ENCODE measurements around the gene NAV2.

Gene NAV2

DNA sequence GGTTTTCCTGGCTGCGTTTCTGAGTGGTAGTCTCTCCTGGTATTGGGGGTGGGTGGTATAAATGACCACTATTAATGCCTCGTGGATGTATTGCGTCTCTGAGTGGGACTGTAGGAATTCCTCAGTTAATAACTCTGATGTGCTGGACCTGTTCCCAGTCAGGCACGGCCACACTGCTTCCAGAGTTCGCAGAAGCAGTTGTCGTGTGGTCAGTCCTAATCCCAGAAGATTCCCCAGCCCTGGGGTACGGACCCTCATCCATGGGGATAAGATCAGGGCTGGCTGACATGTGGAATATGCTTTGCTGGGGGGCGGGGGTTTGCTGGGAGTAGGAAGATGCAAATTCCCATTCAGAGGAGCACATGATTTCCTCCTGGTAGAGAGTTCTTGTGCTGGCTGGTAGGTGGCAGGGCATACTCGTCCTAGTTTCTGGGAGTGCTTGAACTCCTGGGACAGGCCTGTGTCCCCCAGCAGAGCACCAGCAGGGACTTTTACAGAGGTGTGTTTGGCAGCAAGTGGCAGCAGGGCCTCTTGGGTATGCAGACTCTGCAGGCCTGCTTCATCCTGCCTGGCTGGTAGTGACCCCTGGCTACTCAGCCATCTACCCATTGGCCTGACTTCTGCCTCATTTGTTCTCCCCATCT, 157.4 kb downstream of the NAV2 start:
- H2BK12ac ChIP-seq (ENCODE audit: low read length), result no peak overlapping the region
- H4K91ac ChIP-seq (ENCODE audit: low read depth, low read length), result no peak overlapping the region
- H2BK120ac ChIP-seq (ENCODE audit: insufficient read depth, low read length, poor library complexity), result no peak overlapping the region

DNA sequence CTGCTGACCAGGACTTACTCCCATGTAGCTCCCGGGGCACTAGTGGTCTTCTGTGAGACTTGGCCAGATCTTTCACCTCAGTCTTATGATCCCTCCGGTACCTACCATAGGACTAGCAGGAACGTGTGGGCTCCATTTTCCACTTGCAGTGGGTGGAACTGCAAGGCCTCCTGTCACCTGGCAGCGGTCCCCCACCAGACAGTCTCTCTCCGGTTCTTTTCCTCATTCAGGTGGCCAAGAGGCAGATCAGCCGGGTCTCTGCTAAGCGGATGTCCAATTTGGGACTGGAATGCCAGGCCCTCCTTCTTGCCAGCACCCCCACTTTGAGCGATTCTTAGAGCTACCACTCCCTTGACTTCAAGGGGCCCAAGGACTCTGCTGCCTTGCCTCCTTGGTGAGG, 158.9 kb downstream of the NAV2 start:
- no peaks in the 10 kb centered on the region for H3K27me3 ChIP-seq (ENCODE audit: insufficient read depth, low read length)
- H3K4me2 ChIP-seq (ENCODE audit: low read length), result no peak overlapping the region
- no peak for DNase-seq
- H3K36me3 ChIP-seq (ENCODE audit: control insufficient read depth in 1 of 2, insufficient read depth in 2 of 2, low read length in 2 of 2), result no peaks in the 10 kb centered on the region
- H4K91ac ChIP-seq (ENCODE audit: low read depth, low read length), result no peak overlapping the region
- H3K18ac ChIP-seq (ENCODE audit: low read length), result no peak overlapping the region
- H2AFZ ChIP-seq (ENCODE audit: insufficient read depth, low read length, poor library complexity), result no peak overlapping the region
- no peak overlapping the region for H2BK120ac ChIP-seq (ENCODE audit: insufficient read depth, low read length, poor library complexity)
- no peak overlapping the region for H3K14ac ChIP-seq (ENCODE audit: low read length)
- H2BK5ac ChIP-seq (ENCODE audit: low read depth, low read length, poor library complexity), result no peak overlapping the region
- no CpG with 5 or more reads among the region's 8 CpGs for WGBS (ENCODE audit: extremely low coverage, insufficient coverage, insufficient read length)
- H2BK12ac ChIP-seq (ENCODE audit: low read length), result no peak overlapping the region
- H4K12ac ChIP-seq (ENCODE audit: low read depth, low read length), result no peak overlapping the region
- H2AK5ac ChIP-seq (ENCODE audit: low read length), result no peak overlapping the region
- no peaks in the 10 kb centered on the region for H3K79me1 ChIP-seq (ENCODE audit: low read length)
- H3K9ac ChIP-seq (ENCODE audit: low read length), result no peak overlapping the region
- H3K4ac ChIP-seq (ENCODE audit: low read depth, low read length), result no peak overlapping the region
- H4K8ac ChIP-seq (ENCODE audit: low read depth, low read length), result no peak overlapping the region
- H3K27ac ChIP-seq (ENCODE audit: low read depth, low read length), result no peak overlapping the region
- H3K79me2 ChIP-seq (ENCODE audit: control insufficient read depth, insufficient read depth, low read length, poor library complexity), result no peaks in the 10 kb centered on the region
- H3K4me1 ChIP-seq (ENCODE audit: control insufficient read depth in 1 of 2, insufficient read depth in 2 of 2, low read length in 2 of 2), result peaks cover 2 to 5% of the 10 kb centered on the region in 2 experiments
- H3K9me3 ChIP-seq (ENCODE audit: insufficient read depth, low read depth, low read length), result no peaks in the 10 kb centered on the region
- no peak overlapping the region for H3K23ac ChIP-seq (ENCODE audit: low read length)
- H3K4me3 ChIP-seq (ENCODE audit: low read depth, low read length), result no peak overlapping the region

More for the DNA sequence above, 157.4 kb downstream of the NAV2 start:
- Histone ChIP-seq H3K9me3 (ENCODE audit: insufficient read depth, low read depth, low read length) (no peaks in the 10 kb centered on the region), H3K23ac (ENCODE audit: low read length) (no peak overlapping the region), H2BK5ac (ENCODE audit: low read depth, low read length, poor library complexity) (no peak overlapping the region), H3K18ac (ENCODE audit: low read length) (no peak overlapping the region), H2AFZ (ENCODE audit: insufficient read depth, low read length, poor library complexity) (no peak overlapping the region), H3K4me1 (ENCODE audit: control insufficient read depth in 1 of 2, insufficient read depth in 2 of 2, low read length in 2 of 2) (peaks cover 2 to 5% of the 10 kb centered on the region in 2 experiments), H4K8ac (ENCODE audit: low read depth, low read length) (no peak overlapping the region), H3K27ac (ENCODE audit: low read depth, low read length) (no peak overlapping the region), H3K79me1 (ENCODE audit: low read length) (no peaks in the 10 kb centered on the region), H3K4me2 (ENCODE audit: low read length) (no peak overlapping the region), H3K4me3 (ENCODE audit: low read depth, low read length) (no peak overlapping the region), H3K4ac (ENCODE audit: low read depth, low read length) (no peak overlapping the region), H3K36me3 (ENCODE audit: control insufficient read depth in 1 of 2, insufficient read depth in 2 of 2, low read length in 2 of 2) (no peaks in the 10 kb centered on the region), H3K9ac (ENCODE audit: low read length) (no peak overlapping the region), H3K79me2 (ENCODE audit: control insufficient read depth, insufficient read depth, low read length, poor library complexity) (no peaks in the 10 kb centered on the region), H4K12ac (ENCODE audit: low read depth, low read length) (no peak overlapping the region), H3K14ac (ENCODE audit: low read length) (no peak overlapping the region), H3K27me3 (ENCODE audit: insufficient read depth, low read length) (no peaks in the 10 kb centered on the region), H2AK5ac (ENCODE audit: low read length) (no peak overlapping the region)
- DNase-seq, result no peak
- no CpG with 5 or more reads among the region's 9 CpGs for WGBS (ENCODE audit: extremely low coverage, insufficient coverage, insufficient read length)

DNA sequence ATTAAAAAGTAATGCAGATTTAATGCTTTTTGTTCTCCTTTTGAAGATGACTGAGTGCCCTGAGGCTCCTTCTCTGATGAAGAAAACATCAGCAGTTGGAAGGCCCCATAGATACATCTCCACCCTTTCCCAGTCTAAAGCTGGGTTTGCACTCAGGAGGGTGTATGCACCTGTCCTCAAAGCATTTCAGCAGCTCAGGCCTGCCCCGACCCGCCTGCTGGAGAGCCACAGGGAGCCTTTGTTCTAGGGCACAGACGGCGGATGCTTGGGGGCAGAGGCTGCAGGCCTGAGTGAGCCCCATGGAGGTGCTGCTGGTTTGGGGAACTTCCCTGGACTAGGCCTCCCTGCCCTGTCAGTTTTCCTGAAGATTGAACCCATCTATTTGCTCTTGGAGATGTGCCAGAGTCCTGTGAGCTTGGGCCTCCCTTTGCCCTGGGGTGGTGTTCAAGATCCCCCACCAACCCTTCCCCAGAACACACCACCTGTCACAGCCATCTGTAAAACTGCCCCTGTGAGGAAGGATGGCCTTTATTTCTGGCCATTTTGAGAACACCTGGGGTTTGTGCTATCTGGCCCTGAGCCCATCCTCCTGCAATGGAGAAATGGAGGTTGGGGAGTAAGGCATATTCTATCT, 160.0 kb downstream of the NAV2 start:
- H2BK12ac ChIP-seq (ENCODE audit: low read length), result no peak overlapping the region
- no peaks in the 10 kb centered on the region for H3K79me2 ChIP-seq (ENCODE audit: control insufficient read depth, insufficient read depth, low read length, poor library complexity)
- no peak overlapping the region for H3K9ac ChIP-seq (ENCODE audit: low read length)
- H3K4ac ChIP-seq (ENCODE audit: low read depth, low read length), result no peak overlapping the region
- no peak overlapping the region for H2BK5ac ChIP-seq (ENCODE audit: low read depth, low read length, poor library complexity)
- H4K8ac ChIP-seq (ENCODE audit: low read depth, low read length), result no peak overlapping the region
- H3K9me3 ChIP-seq (ENCODE audit: insufficient read depth, low read depth, low read length), result no peaks in the 10 kb centered on the region
- H3K4me2 ChIP-seq (ENCODE audit: low read length), result no peak overlapping the region
- DNase-seq, result no peak
- no peak overlapping the region for H3K23ac ChIP-seq (ENCODE audit: low read length)
- no peaks in the 10 kb centered on the region for H3K27me3 ChIP-seq (ENCODE audit: insufficient read depth, low read length)
- H3K36me3 ChIP-seq (ENCODE audit: control insufficient read depth in 1 of 2, insufficient read depth in 2 of 2, low read length in 2 of 2), result no peaks in the 10 kb centered on the region
- no CpG with 5 or more reads among the region's 4 CpGs for WGBS (ENCODE audit: extremely low coverage, insufficient coverage, insufficient read length)
- H2AK5ac ChIP-seq (ENCODE audit: low read length), result no peak overlapping the region
- H3K27ac ChIP-seq (ENCODE audit: low read depth, low read length), result no peak overlapping the region
- peaks cover 2 to 5% of the 10 kb centered on the region in 2 experiments for H3K4me1 ChIP-seq (ENCODE audit: control insufficient read depth in 1 of 2, insufficient read depth in 2 of 2, low read length in 2 of 2)
- H3K14ac ChIP-seq (ENCODE audit: low read length), result no peak overlapping the region
- H3K79me1 ChIP-seq (ENCODE audit: low read length), result no peaks in the 10 kb centered on the region
- no peak overlapping the region for H3K18ac ChIP-seq (ENCODE audit: low read length)
- H4K12ac ChIP-seq (ENCODE audit: low read depth, low read length), result no peak overlapping the region
- no peak overlapping the region for H4K91ac ChIP-seq (ENCODE audit: low read depth, low read length)
- H3K4me3 ChIP-seq (ENCODE audit: low read depth, low read length), result no peak overlapping the region
- H2BK120ac ChIP-seq (ENCODE audit: insufficient read depth, low read length, poor library complexity), result no peak overlapping the region
- no peak overlapping the region for H2AFZ ChIP-seq (ENCODE audit: insufficient read depth, low read length, poor library complexity)

DNA sequence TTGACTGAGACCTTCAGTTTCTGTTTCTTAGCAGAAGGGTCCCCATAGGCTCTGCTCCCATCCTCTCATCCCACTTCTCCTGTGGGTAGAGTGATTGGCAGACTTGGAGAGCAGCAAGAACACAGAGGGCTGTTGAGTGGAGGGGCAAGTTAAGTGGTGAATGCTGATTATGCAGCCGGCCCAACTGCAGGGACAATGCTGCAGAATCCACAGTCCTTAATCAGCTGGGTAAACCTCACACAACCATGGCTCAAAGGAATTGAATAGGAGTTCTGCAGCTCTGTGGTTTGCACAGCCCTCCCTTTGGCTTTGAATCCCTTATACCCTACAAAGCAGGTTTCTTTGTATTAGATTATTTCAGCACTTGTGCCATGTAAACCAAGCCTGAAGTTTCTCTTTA, 161.1 kb downstream of the NAV2 start:
- Histone ChIP-seq H3K79me2 (ENCODE audit: control insufficient read depth, insufficient read depth, low read length, poor library complexity) (no peaks in the 10 kb centered on the region), H3K4ac (ENCODE audit: low read depth, low read length) (no peak overlapping the region), H3K14ac (ENCODE audit: low read length) (no peak overlapping the region), H3K36me3 (ENCODE audit: control insufficient read depth in 1 of 2, insufficient read depth in 2 of 2, low read length in 2 of 2) (no peaks in the 10 kb centered on the region), H3K9ac (ENCODE audit: low read length) (no peak overlapping the region), H2BK5ac (ENCODE audit: low read depth, low read length, poor library complexity) (no peak overlapping the region), H2AFZ (ENCODE audit: insufficient read depth, low read length, poor library complexity) (no peak overlapping the region), H4K91ac (ENCODE audit: low read depth, low read length) (no peak overlapping the region), H3K4me3 (ENCODE audit: low read depth, low read length) (no peak overlapping the region), H3K4me2 (ENCODE audit: low read length) (no peak overlapping the region), H4K8ac (ENCODE audit: low read depth, low read length) (no peak overlapping the region), H4K12ac (ENCODE audit: low read depth, low read length) (no peak overlapping the region), H3K27ac (ENCODE audit: low read depth, low read length) (no peak overlapping the region), H2AK5ac (ENCODE audit: low read length) (no peak overlapping the region), H2BK12ac (ENCODE audit: low read length) (no peak overlapping the region), H3K18ac (ENCODE audit: low read length) (no peak overlapping the region), H3K4me1 (ENCODE audit: control insufficient read depth in 1 of 2, insufficient read depth in 2 of 2, low read length in 2 of 2) (no peaks in the 10 kb centered on the region), H2BK120ac (ENCODE audit: insufficient read depth, low read length, poor library complexity) (no peak overlapping the region), H3K23ac (ENCODE audit: low read length) (no peak overlapping the region), H3K79me1 (ENCODE audit: low read length) (no peaks in the 10 kb centered on the region), H3K9me3 (ENCODE audit: insufficient read depth, low read depth, low read length) (no peaks in the 10 kb centered on the region), H3K27me3 (ENCODE audit: insufficient read depth, low read length) (no peaks in the 10 kb centered on the region)
- no peak for DNase-seq
- no CpG with 5 or more reads among the region's 1 CpG for WGBS (ENCODE audit: extremely low coverage, insufficient coverage, insufficient read length)

All from trophoblast cell (in vitro differentiated cells and primary cell).